ENCODE results near the gene NAV2.

The NAV2 gene

GRCh38 chr11:20008871-20009644 lies 296.4 kb downstream of the NAV2 start:
- no peak for DNase-seq

- DNase-seq: peak in 1 of 2 experiments; percentile 33
Measured at GRCh38 chr11:20010156-20010850, 297.7 kb downstream of the NAV2 start.

GRCh38 chr11:20010851-20011225 lies 298.2 kb downstream of the NAV2 start:
- DNase-seq: no peak

- peak in 1 of 2 experiments; percentile 16 for DNase-seq
Measured at GRCh38 chr11:20011307-20011951, 298.8 kb downstream of the NAV2 start.

GRCh38 chr11:20013346-20014066 lies 300.9 kb downstream of the NAV2 start:
- peak in 1 of 2 experiments; percentile 39 for DNase-seq

- DNase-seq: no peak
Measured at GRCh38 chr11:20014067-20014402, 301.4 kb downstream of the NAV2 start.

- no peak for DNase-seq
Measured at GRCh38 chr11:20015101-20015500, 302.5 kb downstream of the NAV2 start.

GRCh38 chr11:20015529-20016427 lies 303.1 kb downstream of the NAV2 start:
- no peak for DNase-seq

GRCh38 chr11:20016526-20016925 lies 303.9 kb downstream of the NAV2 start:
- no peak for DNase-seq

GRCh38 chr11:20017320-20017719 lies 304.7 kb downstream of the NAV2 start:
- peak in 1 of 2 experiments; percentile 66 for DNase-seq

- no peak for DNase-seq
Measured at GRCh38 chr11:20020198-20020597, 307.6 kb downstream of the NAV2 start.

GRCh38 chr11:20020716-20021115 lies 308.1 kb downstream of the NAV2 start:
- no peak for DNase-seq

- DNase-seq: no peak
Measured at GRCh38 chr11:20021212-20021611, 308.6 kb downstream of the NAV2 start.

GRCh38 chr11:20021771-20022362 lies 309.2 kb downstream of the NAV2 start:
- no peak for DNase-seq

GRCh38 chr11:20022363-20023081 lies 309.9 kb downstream of the NAV2 start:
- peak in 1 of 2 experiments; percentile 55 for DNase-seq

- DNase-seq: no peak
Measured at GRCh38 chr11:20023082-20023426, 310.4 kb downstream of the NAV2 start.

- DNase-seq: no peak
Measured at GRCh38 chr11:20024172-20024935, 311.7 kb downstream of the NAV2 start.

- DNase-seq: no peak
Measured at GRCh38 chr11:20025332-20025840, 312.7 kb downstream of the NAV2 start.

GRCh38 chr11:20026629-20027555 lies 314.3 kb downstream of the NAV2 start:
- peak; percentile 61 to 82 for DNase-seq

Data from NCI-H2081 (cell line).